Endothelial cell of umbilical vein (primary cell): ENCODE results near the gene ASIC5. TPM values are rescaled to one million over a fixed set of nuclear protein-coding genes. Genes with fewer than 3 reads are reported as not detected.

Experiments used
- BruUV-seq: library from RNA; stranded (reverse); fragments of 400-500 nt; replicated peaks from 2 replicates; lab custom pipeline; 2021; lab: Mats Ljungman, UMichigan
- CTCF ChIA-PET: fragments of 300-600, 350-600 bp; sonication (Branson Sonifier 250); formaldehyde crosslinking; loops from one replicate; lab custom pipeline; 2021; ENCODE audit warnings: antibody characterized with exemption, inconsistent platforms; lab: Charles Lee
- POLR2A ChIA-PET: fragments of 300-600, 350-600 bp; sonication (Branson Sonifier 250); formaldehyde crosslinking; loops from one replicate; lab custom pipeline; 2021; ENCODE audit warnings: antibody characterized with exemption, inconsistent platforms; lab: Charles Lee
- DNase-seq: peaks from one replicate; pipeline ENCODE4 v3.0.0-alpha.2; 2011; ENCODE audit warnings: low read depth, low spot score
- FAIRE-seq: peaks from 2 replicates; lab custom pipeline; 2011; peaks lifted over from hg19 to GRCh38; lab: Jason Lieb, UNC
- H2AFZ ChIP-seq: 2 replicates; pipeline ENCODE4 v1.6.0; 2012; ENCODE audit warnings: low read depth, low read length, control low read depth, inconsistent platforms
- H3K27ac ChIP-seq: 2 replicates; pipeline ENCODE4 v1.5.1; 2011; ENCODE audit warnings: low read depth, mild to moderate bottlenecking, control low read depth, low read length, moderate library complexity; ENCODE audit not compliant: insufficient read depth
- H3K27me3 ChIP-seq, 2 experiments: 2 replicates each; pipeline versions ENCODE4 v1.6.0 to v1.6.1; 2011; ENCODE audit warnings: low read length in 2 of 2, mixed read lengths in 1 of 2; ENCODE audit not compliant: control insufficient read depth in 2 of 2, insufficient read depth in 2 of 2
- H3K36me3 ChIP-seq, 2 experiments: 2 replicates in 1 of 2; 3 replicates in 1 of 2; pipeline ENCODE4 v1.5.1; 2011; ENCODE audit warnings: low read length in 2 of 2, mild to moderate bottlenecking in 1 of 2, moderate library complexity in 1 of 2; ENCODE audit not compliant: control insufficient read depth in 2 of 2, insufficient read depth in 2 of 2; ENCODE audit errors: extremely low read depth in 1 of 2
- H3K4me1 ChIP-seq: 3 replicates; pipeline ENCODE4 v1.5.1; 2011; ENCODE audit warnings: mild to moderate bottlenecking, low read length; ENCODE audit not compliant: control insufficient read depth, insufficient read depth; ENCODE audit errors: extremely low read depth
- H3K4me2 ChIP-seq: 2 replicates; pipeline ENCODE4 v1.6.1; 2011; ENCODE audit warnings: low read length, control low read depth, mixed read lengths; ENCODE audit not compliant: insufficient read depth
- H3K4me3 ChIP-seq, 3 experiments: fragments of 200-600 bp in 1 of 3; sonication (generic), shearing (Covaris generic) in 1 of 3; replicated peaks in 1 of 3; 2 replicates each; pipeline ENCODE4 v1.5.1; 2011 to 2016; ENCODE audit warnings: control low read depth in 3 of 3, low read length in 3 of 3, mild to moderate bottlenecking in 2 of 3, inconsistent platforms in 1 of 3, low read depth in 1 of 3, moderate library complexity in 1 of 3; ENCODE audit not compliant: insufficient read depth in 1 of 3
- H3K79me2 ChIP-seq: 2 replicates; pipeline ENCODE4 v1.6.0; 2012; ENCODE audit warnings: low read length, inconsistent platforms; ENCODE audit not compliant: control insufficient read depth, insufficient read depth
- H3K9ac ChIP-seq: replicated peaks from 2 replicates; pipeline ENCODE3; 2011; ENCODE audit warnings: low read length, control low read depth; ENCODE audit not compliant: insufficient read depth; ENCODE audit errors: extremely low read depth
- H3K9me1 ChIP-seq: replicated peaks from 3 replicates; pipeline ENCODE4 v1.6.0; 2011; ENCODE audit warnings: mild to moderate bottlenecking, low read length; ENCODE audit not compliant: control insufficient read depth, insufficient read depth; ENCODE audit errors: extremely low read depth
- H3K9me3 ChIP-seq: replicated peaks from 2 replicates; pipeline ENCODE4 v1.5.1; 2012; ENCODE audit warnings: low read length, inconsistent platforms; ENCODE audit not compliant: control insufficient read depth, insufficient read depth
- H4K20me1 ChIP-seq: replicated peaks from 2 replicates; pipeline ENCODE3; 2011; ENCODE audit warnings: mild to moderate bottlenecking, low read length; ENCODE audit not compliant: control insufficient read depth, insufficient read depth; ENCODE audit errors: extremely low read depth
- CTCF ChIP-seq, 2 donors: IDR thresholded peaks; 1 replicate in 1 of 2; 2 replicates in 1 of 2; pipeline ENCODE4 v1.5.1; 2011; ENCODE audit warnings: low read length in 2 of 2, mild to moderate bottlenecking in 2 of 2, moderate library complexity in 2 of 2, control low read depth in 1 of 2, inconsistent platforms in 1 of 2, low read depth in 1 of 2; ENCODE audit not compliant: insufficient read depth in 1 of 2; ENCODE audit errors: extremely low read depth in 1 of 2
- EZH2 ChIP-seq: IDR thresholded peaks from 2 replicates; pipeline ENCODE4 v1.6.1; 2012; ENCODE audit warnings: borderline replicate concordance, low read depth, mild to moderate bottlenecking, moderate library complexity, low read length, inconsistent platforms; ENCODE audit not compliant: severe bottlenecking
- FOS ChIP-seq: IDR thresholded peaks from 2 replicates; pipeline ENCODE4 v1.6.1; 2011; ENCODE audit warnings: mild to moderate bottlenecking, low read length, moderate library complexity, borderline replicate concordance; ENCODE audit not compliant: insufficient read depth
- GATA2 ChIP-seq: IDR thresholded peaks from 2 replicates; pipeline ENCODE4 v1.7.0; 2011; ENCODE audit warnings: low read depth, mild to moderate bottlenecking, moderate library complexity, mixed read lengths, low read length; ENCODE audit not compliant: insufficient read length, insufficient read depth
- JUN ChIP-seq: IDR thresholded peaks from 2 replicates; pipeline ENCODE4 v1.6.1; 2011; ENCODE audit warnings: borderline replicate concordance, low read depth; ENCODE audit not compliant: insufficient read length, insufficient read depth
- MAX ChIP-seq: IDR thresholded peaks from 2 replicates; pipeline ENCODE4 v1.6.1; 2011; ENCODE audit not compliant: insufficient read depth, insufficient read length
- MYC ChIP-seq: IDR thresholded peaks from one replicate; pipeline ENCODE4 v1.6.1; 2011; ENCODE audit warnings: mild to moderate bottlenecking, low read depth, low read length
- POLR2A ChIP-seq: IDR thresholded peaks from 2 replicates; pipeline ENCODE4 v1.6.1; 2012; ENCODE audit warnings: low read depth, mild to moderate bottlenecking, control low read depth, low read length
- POLR2AphosphoS5 ChIP-seq: IDR thresholded peaks from 2 replicates; pipeline ENCODE4 v1.6.1; 2012; ENCODE audit warnings: low read depth, mild to moderate bottlenecking, control low read depth, low read length, moderate library complexity; ENCODE audit not compliant: insufficient read depth
- dilution Hi-C: fragments of 300-500 bp; cut with MboI; formaldehyde crosslinking; loops from one replicate; pipeline ENCODE4 v1.15.0; 2019; ENCODE audit warnings: low sequenced_read_pairs; ENCODE audit not compliant: extremely low pct_ligation_motif_present
- intact Hi-C: fragments of 100-400 bp; cut with micrococcal nuclease; formaldehyde crosslinking; loops from one replicate; pipeline ENCODE4 v1.10.0; 2022
- polyA plus RNA-seq, 4 experiments: library from polyadenylated mRNA; depleted of rRNA in 3 of 4; stranded (reverse) in 3 of 4; unstranded in 1 of 4; fragments of >200 nt; gene quantifications; 2 replicates each; pipeline versions ENCODE4 v1.2.1 to v1.2.3, GENCODE V29; 2011 to 2012; ENCODE audit warnings: missing spikeins in 1 of 4
- total RNA-seq: library from RNA; stranded (reverse); gene quantifications from 2 replicates; pipeline ENCODE4 v1.2.3, GENCODE V29; 2021

ASIC5 gene
- total and polyA plus RNA-seq, 2 donors (not counting 3 experiments of a cell fraction or from before 2014, with no cell fraction given), result not detected

GRCh38 chr4:155822572-155822971 is 43.5 kb downstream of the ASIC5 start:
- POLR2A ChIA-PET, result no interaction called here

More at GRCh38 chr4:155822572-155822971, 43.5 kb downstream of the ASIC5 start:
- no peaks in the 10 kb centered on the region for H3K4me1 ChIP-seq
- H3K4me3 ChIP-seq, result no peak overlapping the region
- no peak overlapping the region for H2AFZ ChIP-seq
- DNase-seq, result no peak
- H3K27me3 ChIP-seq, result no peaks in the 10 kb centered on the region
- CTCF ChIA-PET, result interaction anchor here (1.5 kb wide), 1 partner anchor 9 kb away, joined by 3 read pairs; no protein-coding TSS in a partner anchor
- no peaks in the 10 kb centered on the region for H3K9me3 ChIP-seq
- dilution Hi-C loops, result no loop called here
- no peaks in the 10 kb centered on the region for H4K20me1 ChIP-seq
- H3K36me3 ChIP-seq, result no peaks in the 10 kb centered on the region
- TF ChIP-seq JUN, result no peak
- no peak for TF ChIP-seq MAX
- TF ChIP-seq MYC, result no peak
- TF ChIP-seq FOS, result no peak
- no peak for TF ChIP-seq EZH2
- no peak for TF ChIP-seq GATA2
- no peak for TF ChIP-seq CTCF (IDR thresholded peaks at IDR 0.05; ENCODE audit: extremely low read depth in 1 of 2, insufficient read depth in 1 of 2, low read depth in 1 of 2, low read length in 2 of 2)
- no peak for TF ChIP-seq POLR2AphosphoS5
- TF ChIP-seq POLR2A, result no peak
- no TSS peak for BruUV-seq
- no peak overlapping the region for H3K27ac ChIP-seq
- H3K79me2 ChIP-seq, result no peaks in the 10 kb centered on the region
- FAIRE-seq, result no peak
- no peaks in the 10 kb centered on the region for H3K9me1 ChIP-seq
- intact Hi-C loops, result no loop called here
- no peak overlapping the region for H3K9ac ChIP-seq
- H3K4me2 ChIP-seq, result no peak overlapping the region
